ENCODE measurements around the gene MOAP1.
"Not testable (repeated sequence)": the region's sequence is repeated elsewhere in the genome, so short reads cannot be mapped to it uniquely, and the experiment has no call there.

DNA sequence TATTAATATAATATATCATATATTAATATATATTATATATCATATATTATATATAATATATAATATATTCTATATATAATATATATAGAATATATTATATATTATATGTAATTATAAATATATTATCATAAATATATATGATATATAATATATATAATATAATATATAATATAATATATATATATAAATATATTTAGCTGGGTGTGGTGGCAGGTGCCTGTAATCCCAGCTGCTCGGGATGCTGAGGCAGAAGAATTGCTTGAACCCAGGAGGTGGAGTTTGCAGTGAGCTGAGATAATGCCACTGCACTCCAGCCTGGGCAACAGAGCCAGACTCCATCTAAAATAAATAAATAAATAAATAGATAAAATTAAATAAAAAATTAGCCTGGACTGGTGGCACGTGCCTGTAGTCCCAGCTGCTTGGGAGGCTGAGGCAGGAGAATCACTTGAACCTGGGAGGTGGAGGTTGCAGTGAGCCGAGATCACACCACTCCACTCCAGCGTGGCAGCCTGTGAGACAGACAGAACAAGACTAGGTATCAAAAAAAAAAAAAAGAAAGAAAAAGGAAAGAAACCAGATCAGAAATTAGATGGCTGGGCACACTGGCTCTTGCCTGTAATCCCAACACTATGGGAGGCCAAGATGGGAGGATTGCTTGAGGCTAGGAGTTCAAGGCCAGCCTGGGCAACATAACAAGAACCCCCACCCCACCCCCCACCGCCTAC, 24.9 kb downstream of the MOAP1 start:
- TF ChIP-seq POLR2A (IDR thresholded peaks at IDR 0.05); POLR2AphosphoS5 (IDR thresholded peaks at IDR 0.05; ENCODE audit: insufficient read depth in 1 of 2, low read depth in 1 of 2): not testable (repeated sequence)
- TF ChIP-seq, protein P1, sequence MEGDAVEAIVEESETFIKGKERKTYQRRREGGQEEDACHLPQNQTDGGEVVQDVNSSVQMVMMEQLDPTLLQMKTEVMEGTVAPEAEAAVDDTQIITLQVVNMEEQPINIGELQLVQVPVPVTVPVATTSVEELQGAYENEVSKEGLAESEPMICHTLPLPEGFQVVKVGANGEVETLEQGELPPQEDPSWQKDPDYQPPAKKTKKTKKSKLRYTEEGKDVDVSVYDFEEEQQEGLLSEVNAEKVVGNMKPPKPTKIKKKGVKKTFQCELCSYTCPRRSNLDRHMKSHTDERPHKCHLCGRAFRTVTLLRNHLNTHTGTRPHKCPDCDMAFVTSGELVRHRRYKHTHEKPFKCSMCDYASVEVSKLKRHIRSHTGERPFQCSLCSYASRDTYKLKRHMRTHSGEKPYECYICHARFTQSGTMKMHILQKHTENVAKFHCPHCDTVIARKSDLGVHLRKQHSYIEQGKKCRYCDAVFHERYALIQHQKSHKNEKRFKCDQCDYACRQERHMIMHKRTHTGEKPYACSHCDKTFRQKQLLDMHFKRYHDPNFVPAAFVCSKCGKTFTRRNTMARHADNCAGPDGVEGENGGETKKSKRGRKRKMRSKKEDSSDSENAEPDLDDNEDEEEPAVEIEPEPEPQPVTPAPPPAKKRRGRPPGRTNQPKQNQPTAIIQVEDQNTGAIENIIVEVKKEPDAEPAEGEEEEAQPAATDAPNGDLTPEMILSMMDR (IDR thresholded peaks at IDR 0.05), result not testable (repeated sequence)
